Activated T-cell treated with anti-CD3 and anti-CD28 coated beads, Interleukin-2, amount 50 U/mL, for 48 hours (primary cell): ENCODE data around the gene RPRD1B.

Source experiments
- DNase-seq, 2 experiments: peaks; one replicate each; pipeline ENCODE4 v3.0.0-alpha.2; 2020

Gene RPRD1B

GRCh38 chr20:38033330-38034107, at the start of gene RPRD1B, which contains the start of gene TTI1:
Gene RPRD1B (plus strand): TSS chr20:38033746. CDS start chr20:38033948, 202 bp downstream.
Gene TTI1 (minus strand): TSS chr20:38033456. CDS start chr20:38013816, 19,640 bp downstream.
- DNase-seq, result peak; percentile 93

- DNase-seq, result no peak
Measured at GRCh38 chr20:37984018-37984785, 49.3 kb upstream of the RPRD1B start.

- no peak for DNase-seq
Measured at GRCh38 chr20:37986044-37986858, 47.3 kb upstream of the RPRD1B start.

- DNase-seq, result no peak
Measured at GRCh38 chr20:37986873-37987601, 46.5 kb upstream of the RPRD1B start.

- DNase-seq, result no peak
Measured at GRCh38 chr20:37987602-37988290, 45.8 kb upstream of the RPRD1B start.

- DNase-seq, result no peak
Measured at GRCh38 chr20:37988306-37988954, 45.1 kb upstream of the RPRD1B start.

- DNase-seq, result no peak
Measured at GRCh38 chr20:37989601-37990295, 43.8 kb upstream of the RPRD1B start.

GRCh38 chr20:37990571-37991151, 42.9 kb upstream of the RPRD1B start:
- DNase-seq, result peak; percentile 79 to 84

- DNase-seq, result no peak
Measured at GRCh38 chr20:37991157-37991866, 42.2 kb upstream of the RPRD1B start.

- no peak for DNase-seq
Measured at GRCh38 chr20:37991908-37992307, 41.6 kb upstream of the RPRD1B start.

GRCh38 chr20:37992802-37993409, 40.6 kb upstream of the RPRD1B start:
- peak; percentile 29 to 35 for DNase-seq

GRCh38 chr20:37994512-37994911, 39.0 kb upstream of the RPRD1B start:
- DNase-seq, result no peak

- DNase-seq, result no peak
Measured at GRCh38 chr20:37995856-37996605, 37.5 kb upstream of the RPRD1B start.

GRCh38 chr20:37997516-37997915, 36.0 kb upstream of the RPRD1B start:
- no peak for DNase-seq

GRCh38 chr20:37999526-38000263, 33.9 kb upstream of the RPRD1B start:
- DNase-seq, result no peak

- DNase-seq, result no peak
Measured at GRCh38 chr20:38000293-38000692, 33.3 kb upstream of the RPRD1B start.

- DNase-seq, result peak; percentile 35 to 45
Measured at GRCh38 chr20:38001173-38001875, 32.2 kb upstream of the RPRD1B start.
